Lung (tissue), 12 donors: ENCODE data around the gene GRAMD1A. TPM values are rescaled to one million over a fixed set of nuclear protein-coding genes. Genes with fewer than 3 reads are reported as not detected.

Experiments used
- ATAC-seq: fragments of 200-7000 bp; cut with Tn5 transposase; one replicate; pipeline ENCODE4 v1.9.1; 2020; ENCODE audit warnings: moderate number of reproducible peaks; ENCODE audit not compliant: insufficient read depth, low FRiP score
- DNase-seq, 3 donors: peaks; one replicate each; pipeline ENCODE4 v3.0.0-alpha.2; 2013 to 2017
- H3K27ac ChIP-seq, 2 donors: one replicate each; pipeline ENCODE4 v1.5.1; 2013; ENCODE audit warnings: mild to moderate bottlenecking in 2 of 2, moderate library complexity in 2 of 2, control low read depth in 1 of 2, inconsistent platforms in 1 of 2, low read depth in 1 of 2, low read length in 1 of 2
- H3K27me3 ChIP-seq, 3 donors: one replicate each; pipeline ENCODE4 v1.5.1; 2013; ENCODE audit warnings: low read length in 2 of 3; ENCODE audit not compliant: control insufficient read depth in 3 of 3, insufficient read depth in 3 of 3
- H3K36me3 ChIP-seq, 4 donors: one replicate each; pipeline ENCODE4 v1.5.1; 2013; ENCODE audit warnings: low read length in 4 of 4, mild to moderate bottlenecking in 1 of 4, moderate library complexity in 1 of 4; ENCODE audit not compliant: control insufficient read depth in 4 of 4, insufficient read depth in 4 of 4
- H3K4me1 ChIP-seq, 5 donors: one replicate each; pipeline ENCODE4 v1.5.1; 2013; ENCODE audit warnings: low read length in 5 of 5, mild to moderate bottlenecking in 2 of 5, moderate library complexity in 1 of 5; ENCODE audit not compliant: control insufficient read depth in 5 of 5, insufficient read depth in 5 of 5
- H3K4me3 ChIP-seq: one replicate; pipeline ENCODE4 v1.5.1; 2013; ENCODE audit warnings: mild to moderate bottlenecking, control low read depth, moderate library complexity
- H3K9ac ChIP-seq, 2 donors: one replicate each; pipeline ENCODE4 v1.5.1; 2013; ENCODE audit warnings: low read length in 2 of 2, control low read depth in 1 of 2; ENCODE audit not compliant: insufficient read depth in 1 of 2
- H3K9me3 ChIP-seq, 4 donors: one replicate each; pipeline ENCODE4 v1.5.1; 2013; ENCODE audit warnings: low read length in 3 of 4, mild to moderate bottlenecking in 1 of 4, moderate library complexity in 1 of 4; ENCODE audit not compliant: control insufficient read depth in 4 of 4, insufficient read depth in 3 of 4
- CTCF ChIP-seq: IDR thresholded peaks from 2 replicates; pipeline ENCODE4 v1.5.1; 2012; ENCODE audit warnings: mild to moderate bottlenecking; ENCODE audit errors: control extremely low read depth, extremely low read depth
- WGBS, 2 donors: extraction: QIAGEN DNeasy Blood & Tissue Kit; methylation state at CpG; one replicate each; pipeline ENCODE4 v1.1.7; 2013; 5-methylcytosine and 5-hydroxymethylcytosine counted together
- polyA plus RNA-seq, 2 donors: library from polyadenylated mRNA; stranded (reverse); fragments of 200-250 nt; gene quantifications; one replicate each; pipeline ENCODE4 v1.2.1, GENCODE V29; 2013
- total RNA-seq, 2 donors: library from RNA; depleted of rRNA in 1 of 2; stranded (reverse); fragments of >200 nt in 1 of 2; gene quantifications; one replicate each; pipeline ENCODE4 v1.2.1, GENCODE V29; 2014 to 2021
- donor health status: control.
- donor health status: control.
- donor health status: Bipolar disorder and iron deficiency.
- donor health status: healthy.
- donor health status: DM: yes; HTN: yes; CAD: no.

Gene GRAMD1A
- total and polyA plus RNA-seq, 4 donors = 92.2 to 217 (median 133) TPM

- Histone ChIP-seq H3K27me3 (no peaks in the 10 kb centered on the region), H3K27ac (peak overlapping the region; percentile 38 to 68), H3K9me3 (no peaks in the 10 kb centered on the region), H3K4me1 (peaks cover 0 to 27% (median 0%) of the 10 kb centered on the region in 5 donors), H3K36me3 (no peaks in the 10 kb centered on the region), H3K9ac (no peak overlapping the region), H3K4me3 (no peak overlapping the region)
- WGBS, 2 donors = 45 to 57% methylated on average over 9 of the region's 9 CpGs
- DNase-seq (no peak), ATAC-seq (no peak)
- TF ChIP-seq CTCF = no peak
Observed at GRCh38 chr19:34994286-34994642, 5.9 kb upstream of the GRAMD1A start.

- H3K27me3 ChIP-seq = no peaks in the 10 kb centered on the region
- H3K36me3 ChIP-seq = no peaks in the 10 kb centered on the region
- no peaks in the 10 kb centered on the region for H3K9me3 ChIP-seq
- peaks cover 0 to 27% (median 0%) of the 10 kb centered on the region in 5 donors for H3K4me1 ChIP-seq
- ATAC-seq (no peak), DNase-seq (no peak)
- WGBS, 2 donors = 50 to 73% methylated on average over 17 of the region's 17 CpGs
- peak overlapping the region; percentile 38 to 68 for H3K27ac ChIP-seq
- no peak overlapping the region for H3K9ac ChIP-seq
- no peak for TF ChIP-seq CTCF
- no peak overlapping the region for H3K4me3 ChIP-seq
Observed at GRCh38 chr19:34994643-34995541, 5.2 kb upstream of the GRAMD1A start.

- WGBS, 2 donors = 81 to 94% methylated on average over 7 to 8 of the region's 8 CpGs
- no peaks in the 10 kb centered on the region for H3K9me3 ChIP-seq
- H3K27ac ChIP-seq = peak overlapping the region in 1 of 2 donors; percentile 37
- H3K36me3 ChIP-seq = no peaks in the 10 kb centered on the region
- H3K4me1 ChIP-seq = peaks cover 0 to 27% (median 0%) of the 10 kb centered on the region in 5 donors
- no peak overlapping the region for H3K9ac ChIP-seq
- no peak for TF ChIP-seq CTCF
- DNase-seq (no peak), ATAC-seq (no peak)
- H3K27me3 ChIP-seq = no peaks in the 10 kb centered on the region
- no peak overlapping the region for H3K4me3 ChIP-seq
Observed at GRCh38 chr19:34995551-34995950, 4.6 kb upstream of the GRAMD1A start.
